Measurements from ENCODE around the gene RBPJL. TPM values are rescaled to one million over a fixed set of nuclear protein-coding genes. Genes with fewer than 3 reads are reported as not detected.

Gene RBPJL
- total and polyA plus RNA-seq, 2 of the 8 experiments (the other 6 are each of a cell fraction or from before 2014, with no cell fraction given): 0.67 to 1.3 TPM

- Histone ChIP-seq H3K79me1 (ENCODE audit: low read depth, low read length) (no peaks in the 10 kb centered on the region), H3K14ac (ENCODE audit: insufficient read length) (no peak overlapping the region), H4K20me1 (replicated peaks in 1 of 2; ENCODE audit: control insufficient read depth in 1 of 2, insufficient read depth in 2 of 2, low read length in 2 of 2) (no peaks in the 10 kb centered on the region), H3K4me1 (replicated peaks in 1 of 4; ENCODE audit: control insufficient read depth in 3 of 4, insufficient read depth in 4 of 4, low read length in 3 of 4) (peaks cover 0 to 6% (median 4%) of the 10 kb centered on the region in 4 experiments; a peak in 3 of 7 replicates), H3K4me3 (ENCODE audit: extremely low read depth in 1 of 4, insufficient read depth in 2 of 4, low read depth in 3 of 4, low read length in 4 of 4) (no peak overlapping the region), H3K56ac (replicated peaks; ENCODE audit: insufficient read length, low read depth, low read length) (no peak overlapping the region), H3K9me3 (ENCODE audit: insufficient read depth in 2 of 2, low read depth in 1 of 2, low read length in 1 of 2) (no peaks in the 10 kb centered on the region), H2BK12ac (ENCODE audit: low read depth, low read length) (no peak overlapping the region), H3K4ac (replicated peaks; ENCODE audit: insufficient read length, low read depth, low read length) (no peak overlapping the region), H3K27me3 (replicated peaks in 1 of 4; ENCODE audit: control insufficient read depth in 3 of 4, extremely low read depth in 1 of 4, insufficient read depth in 3 of 4, low read length in 3 of 4) (no peaks in the 10 kb centered on the region; a peak in 1 of 7 replicates), H2BK20ac (ENCODE audit: low read length) (no peak overlapping the region), H2BK15ac (ENCODE audit: low read length) (no peak overlapping the region), H4K5ac (ENCODE audit: insufficient read length, low read depth, low read length) (no peak overlapping the region), H2BK5ac (ENCODE audit: low read depth, low read length) (no peak overlapping the region), H3K23ac (ENCODE audit: insufficient read length) (no peak overlapping the region), H3K18ac (ENCODE audit: extremely low read depth, low read length) (no peak overlapping the region), H4K8ac (ENCODE audit: extremely low read depth, insufficient read depth, low read length) (no peak overlapping the region), H3K36me3 (ENCODE audit: control insufficient read depth in 2 of 4, insufficient read depth in 4 of 4, low read length in 3 of 4) (no peaks in the 10 kb centered on the region), H3K23me2 (ENCODE audit: low read depth, low read length) (no peaks in the 10 kb centered on the region), H3K4me2 (ENCODE audit: insufficient read depth in 1 of 2, low read depth in 2 of 2, low read length in 2 of 2) (no peak overlapping the region), H2AK5ac (ENCODE audit: low read depth, low read length) (no peak overlapping the region), H3K79me2 (ENCODE audit: control insufficient read depth in 1 of 2, insufficient read depth in 2 of 2, low read length in 2 of 2) (no peaks in the 10 kb centered on the region), H4K91ac (replicated peaks; ENCODE audit: insufficient read length, low read length) (no peak overlapping the region), H3K9ac (replicated peaks in 1 of 4; ENCODE audit: extremely low read depth in 1 of 4, low read depth in 3 of 4, low read length in 3 of 4) (no peak overlapping the region), H3K27ac (ENCODE audit: low read depth, low read length) (no peak overlapping the region), H2BK120ac (replicated peaks; ENCODE audit: low read depth, low read length) (no peak overlapping the region), H2AFZ (ENCODE audit: low read length) (no peak overlapping the region)
- WGBS, 2 experiments (ENCODE audit: extremely low coverage in 1 of 2, insufficient coverage in 1 of 2, insufficient read length in 1 of 2, insufficient replicate concordance in 2 of 2, low coverage in 1 of 2, low lambda C conversion rate in 2 of 2, missing lambda C conversion rate in 1 of 2): 85% methylated on average over 5 of the region's 5 CpGs; no CpG with 5 or more reads in 1 of the 2 experiments
- TF ChIP-seq SP4 (IDR thresholded peaks at IDR 0.05; ENCODE audit: low read length) (no peak), POU5F1 (IDR thresholded peaks at IDR 0.05; ENCODE audit: low read depth, low read length) (no peak), FOSL1 (IDR thresholded peaks at IDR 0.05; ENCODE audit: insufficient read depth, low read depth, low read length) (no peak)
- FAIRE-seq (no peak), DNase-seq (ENCODE audit: low read depth in 1 of 2, low spot score in 2 of 2) (no peak)
- POLR2A ChIA-PET (ENCODE audit: partially characterized antibody): interaction anchor here (1.2 to 4.2 kb wide), 2 partner anchors 9 to 40 kb away, joined by 3 to 18 read pairs; no protein-coding TSS in a partner anchor
- CTCF ChIA-PET (ENCODE audit: partially characterized antibody): interaction anchor here (0.6 to 6.2 kb wide), 11 partner anchors 9 to 206 kb away, joined by 3 to 104 read pairs (median 4); partner anchors contain the start of gene WFDC2
Observed at GRCh38 chr20:45301824-45302271, 4.8 kb upstream of the RBPJL start.
